HEK293 (cell line): Measurements from ENCODE around the gene DCD.

ENCODE experiments used
- TCF7L2 ChIP-seq: IDR thresholded peaks from 2 replicates; pipeline ENCODE4 v1.6.1; 2011; ENCODE audit warnings: low read depth, mild to moderate bottlenecking, inconsistent platforms, low read length, moderate library complexity, borderline replicate concordance
- TF ChIP-seq, protein P1 (sequence below): fragments of 450-650 bp; formaldehyde crosslinking; IDR thresholded peaks from 2 replicates; pipeline ENCODE4 v1.5.1; 2016; ENCODE audit warnings: missing biosample characterization, missing genetic modification characterization

DNA sequence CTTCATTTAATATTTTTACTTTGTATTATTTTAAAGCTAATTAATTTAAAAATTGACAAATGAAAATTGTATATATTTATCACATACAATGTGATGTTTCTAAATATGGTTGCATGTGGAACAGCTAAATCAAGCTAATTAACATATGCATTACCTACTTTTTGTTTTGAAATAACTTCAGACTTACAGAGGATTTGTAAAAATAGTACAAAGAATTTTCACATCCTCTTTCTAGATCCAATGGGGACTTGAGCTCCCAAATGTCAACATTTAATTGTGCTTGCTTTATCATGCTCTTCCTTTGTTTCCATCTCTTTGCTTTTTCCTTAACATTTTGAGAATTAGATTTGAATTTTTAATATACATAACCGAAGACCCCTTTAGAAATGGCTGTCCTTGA, 6.6 kb downstream of the DCD start:
- TF ChIP-seq, protein P1, sequence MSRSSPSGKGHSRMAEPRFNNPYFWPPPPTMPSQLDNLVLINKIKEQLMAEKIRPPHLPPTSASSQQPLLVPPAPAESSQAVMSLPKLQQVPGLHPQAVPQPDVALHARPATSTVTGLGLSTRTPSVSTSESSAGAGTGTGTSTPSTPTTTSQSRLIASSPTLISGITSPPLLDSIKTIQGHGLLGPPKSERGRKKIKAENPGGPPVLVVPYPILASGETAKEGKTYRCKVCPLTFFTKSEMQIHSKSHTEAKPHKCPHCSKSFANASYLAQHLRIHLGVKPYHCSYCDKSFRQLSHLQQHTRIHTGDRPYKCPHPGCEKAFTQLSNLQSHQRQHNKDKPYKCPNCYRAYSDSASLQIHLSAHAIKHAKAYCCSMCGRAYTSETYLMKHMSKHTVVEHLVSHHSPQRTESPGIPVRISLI, result no peak
- TF ChIP-seq TCF7L2, result no peak
